Neural progenitor cell (in vitro differentiated cells): Measurements from ENCODE around the gene IL1RL2. TPM values are rescaled to one million over a fixed set of nuclear protein-coding genes. Genes with fewer than 3 reads are reported as not detected.
A peak's percentile ranks its signal among the peaks of the same experiment; 100 is the strongest.

Experiments used
- DNase-seq: peaks from one replicate; pipeline ENCODE4 v3.0.0-alpha.2; 2016; ENCODE audit warnings: low spot score
- H2AFZ ChIP-seq: fragments of 200-600 bp; sonication (generic); replicated peaks from 2 replicates; pipeline ENCODE4 v1.6.1; 2016; ENCODE audit warnings: antibody characterized with exemption
- H3F3A ChIP-seq: fragments of 200-600 bp; sonication (generic); 2 replicates; pipeline ENCODE4 v1.6.1; 2016; ENCODE audit warnings: antibody characterized with exemption, low read depth
- H3K27ac ChIP-seq: fragments of 200-600 bp; sonication (generic); 2 replicates; pipeline ENCODE4 v1.5.1; 2016; ENCODE audit warnings: mild to moderate bottlenecking
- H3K27me3 ChIP-seq: fragments of 200-600 bp; sonication (generic); 2 replicates; pipeline ENCODE4 v1.6.1; 2016; ENCODE audit warnings: mild to moderate bottlenecking, moderate library complexity
- H3K36me3 ChIP-seq: fragments of 200-600 bp; sonication (generic); 2 replicates; pipeline ENCODE4 v1.5.1; 2016
- H3K4me1 ChIP-seq: fragments of 200-600 bp; sonication (generic); 2 replicates; pipeline ENCODE4 v1.6.1; 2016; ENCODE audit warnings: mixed run types
- H3K4me2 ChIP-seq: fragments of 200-600 bp; sonication (generic); 2 replicates; pipeline ENCODE4 v1.6.1; 2016
- H3K4me3 ChIP-seq: fragments of 200-600 bp; sonication (generic); 2 replicates; pipeline ENCODE4 v1.5.1; 2016
- H3K79me2 ChIP-seq: fragments of 200-600 bp; sonication (generic); 2 replicates; pipeline ENCODE4 v1.6.1; 2016; ENCODE audit warnings: low read depth
- H3K9ac ChIP-seq: fragments of 200-600 bp; sonication (generic); 2 replicates; pipeline ENCODE4 v1.6.1; 2016
- H3K9me3 ChIP-seq: fragments of 200-600 bp; sonication (generic); 2 replicates; pipeline ENCODE4 v1.5.1; 2016; ENCODE audit warnings: low read depth
- H4K20me1 ChIP-seq: fragments of 200-600 bp; sonication (generic); 2 replicates; pipeline ENCODE4 v1.6.1; 2016; ENCODE audit warnings: low read depth
- H3K27ac Mint-ChIP-seq: 3 replicates; pipeline ENCODE4 v1.8.0; 2021; ENCODE audit warnings: mixed read lengths
- H3K27me3 Mint-ChIP-seq: 2 replicates; pipeline ENCODE4 v1.8.0; 2022; ENCODE audit warnings: low read depth, mild to moderate bottlenecking, inconsistent platforms, moderate library complexity, mixed read lengths; ENCODE audit not compliant: insufficient read depth
- H3K36me3 Mint-ChIP-seq: 3 replicates; pipeline ENCODE4 v1.8.0; 2021; ENCODE audit warnings: mixed read lengths
- H3K4me1 Mint-ChIP-seq: 3 replicates; pipeline ENCODE4 v1.8.0; 2021; ENCODE audit warnings: mixed read lengths
- H3K4me3 Mint-ChIP-seq: 3 replicates; pipeline ENCODE4 v1.8.0; 2021; ENCODE audit warnings: mild to moderate bottlenecking, moderate library complexity, mixed read lengths
- H3K9me3 Mint-ChIP-seq: 3 replicates; pipeline ENCODE4 v1.8.0; 2020; ENCODE audit warnings: mixed read lengths
- CTCF ChIP-seq: fragments of 200-600 bp; sonication (generic); IDR thresholded peaks from 2 replicates; pipeline ENCODE4 v1.5.1; 2017; ENCODE audit warnings: antibody characterized with exemption, mild to moderate bottlenecking
- EZH2 ChIP-seq: fragments of 200-600 bp; sonication (generic); IDR thresholded peaks from 2 replicates; pipeline ENCODE4 v1.6.1; 2017; ENCODE audit warnings: antibody characterized with exemption, mild to moderate bottlenecking, moderate library complexity
- EZH2phosphoT487 ChIP-seq: fragments of 200-600 bp; sonication (generic); IDR thresholded peaks from 2 replicates; pipeline ENCODE4 v1.6.1; 2017; ENCODE audit warnings: antibody characterized with exemption
- total RNA-seq: library from RNA; depleted of rRNA; stranded (reverse); fragments of >200 nt; gene quantifications from 2 replicates; pipeline ENCODE4 v1.2.3, GENCODE V29; 2015; ENCODE audit warnings: low replicate concordance

The IL1RL2 gene
- total RNA-seq, 1 donor from 2014 or later: not detected

- no peak overlapping the region for H3K27ac ChIP-seq
- Mint-ChIP-seq H3K9me3 (peaks cover 15% of the 10 kb centered on the region), H3K4me1 (no peaks in the 10 kb centered on the region), H3K4me3 (no peak overlapping the region), H3K27ac (no peak overlapping the region), H3K27me3 (no peaks in the 10 kb centered on the region), H3K36me3 (no peaks in the 10 kb centered on the region)
- no peak overlapping the region for H2AFZ ChIP-seq
- DNase-seq: no peak
- no peaks in the 10 kb centered on the region for H3K79me2 ChIP-seq
- no peaks in the 10 kb centered on the region for H4K20me1 ChIP-seq
- H3K36me3 ChIP-seq: no peaks in the 10 kb centered on the region
- no peaks in the 10 kb centered on the region for H3K4me1 ChIP-seq
- no peak overlapping the region for H3K4me3 ChIP-seq
- H3K27me3 ChIP-seq: no peaks in the 10 kb centered on the region
- H3K9me3 ChIP-seq: peaks cover 4% of the 10 kb centered on the region
- no peak overlapping the region for H3K9ac ChIP-seq
- TF ChIP-seq CTCF: no peak
- TF ChIP-seq EZH2phosphoT487: no peak
- no peak for TF ChIP-seq EZH2
- no peaks in the 10 kb centered on the region for H3F3A ChIP-seq
- H3K4me2 ChIP-seq: no peak overlapping the region
Measured at GRCh38 chr2:102217032-102217431, 30.2 kb downstream of the IL1RL2 start.

- Histone ChIP-seq H3K9me3 (no peaks in the 10 kb centered on the region), H2AFZ (no peak overlapping the region), H3F3A (no peaks in the 10 kb centered on the region), H4K20me1 (no peaks in the 10 kb centered on the region), H3K36me3 (no peaks in the 10 kb centered on the region), H3K27ac (no peak overlapping the region), H3K27me3 (no peaks in the 10 kb centered on the region), H3K4me1 (peaks cover 9% of the 10 kb centered on the region), H3K79me2 (no peaks in the 10 kb centered on the region), H3K4me3 (no peak overlapping the region), H3K9ac (no peak overlapping the region), H3K4me2 (no peak overlapping the region)
- Mint-ChIP-seq H3K27ac (no peak overlapping the region), H3K9me3 (no peaks in the 10 kb centered on the region), H3K36me3 (no peaks in the 10 kb centered on the region), H3K4me1 (peaks cover 25% of the 10 kb centered on the region), H3K4me3 (no peak overlapping the region), H3K27me3 (peaks cover 4% of the 10 kb centered on the region)
- no peak for TF ChIP-seq EZH2phosphoT487
- TF ChIP-seq CTCF: no peak
- no peak for TF ChIP-seq EZH2
- no peak for DNase-seq
Measured at GRCh38 chr2:102224824-102225739, 38.3 kb downstream of the IL1RL2 start.

GRCh38 chr2:102226171-102226570 is 39.3 kb downstream of the IL1RL2 start:
- Histone ChIP-seq H3K79me2 (no peaks in the 10 kb centered on the region), H2AFZ (peak overlapping the region; percentile 18), H3K27me3 (no peaks in the 10 kb centered on the region), H3K9me3 (no peaks in the 10 kb centered on the region), H3F3A (no peaks in the 10 kb centered on the region), H3K27ac (no peak overlapping the region), H3K36me3 (no peaks in the 10 kb centered on the region), H3K4me3 (no peak overlapping the region), H3K9ac (no peak overlapping the region), H3K4me2 (no peak overlapping the region), H3K4me1 (peaks cover 9% of the 10 kb centered on the region), H4K20me1 (no peaks in the 10 kb centered on the region)
- H3K27ac Mint-ChIP-seq: no peak overlapping the region
- H3K4me1 Mint-ChIP-seq: peaks cover 25% of the 10 kb centered on the region
- H3K36me3 Mint-ChIP-seq: no peaks in the 10 kb centered on the region
- H3K4me3 Mint-ChIP-seq: no peak overlapping the region
- H3K9me3 Mint-ChIP-seq: no peaks in the 10 kb centered on the region
- peaks cover 5% of the 10 kb centered on the region for H3K27me3 Mint-ChIP-seq
- TF ChIP-seq CTCF (no peak), EZH2 (no peak), EZH2phosphoT487 (no peak)
- peak; percentile 0 for DNase-seq
